Thymus (tissue), 11 donors: ENCODE results near the gene DKK1. TPM values are rescaled to one million over a fixed set of nuclear protein-coding genes. Genes with fewer than 3 reads are reported as not detected.

ENCODE experiments used
- DNase-seq, 9 donors: peaks; one replicate each; pipeline ENCODE4 v3.0.0-alpha.2; 2013; ENCODE audit warnings: low spot score in 9 of 9, low read depth in 6 of 9, missing footprints in 1 of 9
- H3K27ac ChIP-seq, 2 donors: one replicate each; pipeline ENCODE4 v1.5.1; 2013; ENCODE audit warnings: control low read depth in 1 of 2, low read depth in 1 of 2, low read length in 1 of 2, mild to moderate bottlenecking in 1 of 2, moderate library complexity in 1 of 2
- H3K27me3 ChIP-seq, 2 donors: one replicate each; pipeline ENCODE4 v1.5.1; 2013; ENCODE audit warnings: low read length in 1 of 2; ENCODE audit not compliant: control insufficient read depth in 2 of 2, insufficient read depth in 1 of 2
- H3K36me3 ChIP-seq, 2 donors: one replicate each; pipeline ENCODE4 v1.5.1; 2013; ENCODE audit warnings: low read length in 1 of 2, mild to moderate bottlenecking in 1 of 2, moderate library complexity in 1 of 2; ENCODE audit not compliant: control insufficient read depth in 2 of 2, insufficient read depth in 2 of 2
- H3K4me1 ChIP-seq, 2 donors: one replicate each; pipeline ENCODE4 v1.5.1; 2013; ENCODE audit warnings: low read length in 2 of 2; ENCODE audit not compliant: control insufficient read depth in 2 of 2, insufficient read depth in 2 of 2
- H3K4me3 ChIP-seq, 2 donors: one replicate each; pipeline ENCODE4 v1.5.1; 2013; ENCODE audit warnings: low read length in 2 of 2, control low read depth in 1 of 2, mild to moderate bottlenecking in 1 of 2
- H3K9me3 ChIP-seq, 2 donors: one replicate each; pipeline ENCODE4 v1.5.1; 2013; ENCODE audit warnings: low read length in 1 of 2, mild to moderate bottlenecking in 1 of 2; ENCODE audit not compliant: control insufficient read depth in 2 of 2, insufficient read depth in 1 of 2
- WGBS: extraction: QIAGEN DNeasy Blood & Tissue Kit; methylation state at CpG from one replicate; pipeline ENCODE4 v1.1.7; 2013; 5-methylcytosine and 5-hydroxymethylcytosine counted together
- polyA plus RNA-seq: library from polyadenylated mRNA; stranded (reverse); fragments of 200-250 nt; gene quantifications from one replicate; pipeline ENCODE4 v1.2.3, GENCODE V29; 2013
- total RNA-seq: library from RNA; stranded (reverse); fragments of 120-200 nt; gene quantifications from one replicate; pipeline ENCODE4 v1.2.4, GENCODE V29; 2013
- donor health status: healthy.

DKK1 gene
- total and polyA plus RNA-seq, 2 donors, result 0.24 to 1.5 TPM

DNA sequence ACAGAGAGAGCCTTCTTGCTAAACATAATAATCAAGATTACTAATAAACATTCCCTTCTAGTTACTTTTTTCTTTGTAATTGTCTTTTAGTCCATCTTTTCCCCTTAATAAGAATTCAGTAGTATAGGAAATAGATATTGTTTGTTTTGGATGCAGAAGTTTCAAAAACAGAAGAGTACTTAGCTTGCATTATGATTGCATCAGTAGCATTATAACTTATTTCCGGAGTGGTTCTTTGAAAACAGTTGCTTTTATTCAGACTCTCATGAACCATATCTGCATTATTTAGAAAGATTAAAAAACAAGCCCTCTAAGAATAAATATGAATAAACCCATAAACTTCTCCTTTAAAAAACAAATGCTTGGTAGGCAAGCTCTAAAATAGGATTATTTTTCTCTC, 34.0 kb upstream of the DKK1 start:
- Histone ChIP-seq H3K27me3 (no peaks in the 10 kb centered on the region), H3K36me3 (no peaks in the 10 kb centered on the region), H3K9me3 (no peaks in the 10 kb centered on the region), H3K4me3 (no peak overlapping the region), H3K27ac (no peak overlapping the region), H3K4me1 (no peaks in the 10 kb centered on the region)
- WGBS, result 95% methylated on average over 1 of the region's 1 CpG
- DNase-seq, result no peak

DNA sequence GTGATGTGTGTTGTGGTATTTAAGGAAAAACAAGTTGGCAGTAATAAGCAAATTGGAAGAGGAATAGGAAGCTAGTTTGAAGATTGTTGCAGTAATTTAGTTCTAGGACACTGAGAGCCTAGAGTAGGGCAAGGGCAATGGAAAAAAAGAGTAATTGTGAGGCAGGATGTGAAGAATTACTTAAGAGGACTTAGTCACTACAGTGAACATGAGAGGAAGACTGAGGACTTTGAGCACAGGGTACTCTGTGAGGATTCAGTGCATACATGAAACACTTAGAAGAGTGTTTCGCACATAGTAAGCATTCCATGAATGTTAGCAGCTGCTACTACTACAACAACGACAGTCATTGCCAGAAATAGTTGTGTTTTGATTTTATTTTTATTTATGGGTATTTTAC, 30.9 kb upstream of the DKK1 start:
- no peak for DNase-seq
- WGBS, result 95% methylated on average over 2 of the region's 2 CpGs
- Histone ChIP-seq H3K4me3 (no peak overlapping the region), H3K27ac (no peak overlapping the region), H3K4me1 (no peaks in the 10 kb centered on the region), H3K9me3 (no peaks in the 10 kb centered on the region), H3K27me3 (no peaks in the 10 kb centered on the region), H3K36me3 (no peaks in the 10 kb centered on the region)

DNA sequence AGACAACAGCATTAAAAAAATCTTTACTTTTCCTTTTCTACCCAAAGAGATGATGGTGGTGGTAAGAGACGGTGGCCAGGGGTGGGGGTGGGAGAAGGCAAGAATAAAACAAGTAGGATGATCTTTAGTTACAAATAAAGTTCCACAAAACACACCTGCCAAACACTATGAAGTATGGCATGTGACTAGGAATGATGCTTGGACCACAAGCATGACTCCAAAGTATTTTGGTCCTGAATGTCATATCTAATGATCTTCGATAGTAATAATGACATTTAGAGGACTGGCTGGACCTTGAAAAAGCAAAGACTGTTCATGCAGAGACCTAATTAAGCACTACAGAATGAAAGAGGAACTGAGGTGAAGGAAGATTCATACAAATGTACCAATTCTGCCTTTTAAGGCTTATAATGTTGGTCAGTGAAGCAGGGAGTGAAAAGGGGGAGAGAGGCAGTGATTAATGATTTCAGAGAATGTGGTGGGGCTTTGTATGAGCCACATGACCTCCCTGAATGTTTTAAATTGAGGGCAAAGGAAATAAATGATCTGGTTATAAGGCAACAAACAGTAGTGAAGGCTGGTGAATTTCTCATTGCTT, 29.6 kb upstream of the DKK1 start:
- Histone ChIP-seq H3K36me3 (no peaks in the 10 kb centered on the region), H3K4me1 (no peaks in the 10 kb centered on the region), H3K27me3 (no peaks in the 10 kb centered on the region), H3K9me3 (no peaks in the 10 kb centered on the region), H3K27ac (no peak overlapping the region), H3K4me3 (no peak overlapping the region)
- WGBS, result 91% methylated on average over 2 of the region's 2 CpGs
- DNase-seq, result no peak

DNA sequence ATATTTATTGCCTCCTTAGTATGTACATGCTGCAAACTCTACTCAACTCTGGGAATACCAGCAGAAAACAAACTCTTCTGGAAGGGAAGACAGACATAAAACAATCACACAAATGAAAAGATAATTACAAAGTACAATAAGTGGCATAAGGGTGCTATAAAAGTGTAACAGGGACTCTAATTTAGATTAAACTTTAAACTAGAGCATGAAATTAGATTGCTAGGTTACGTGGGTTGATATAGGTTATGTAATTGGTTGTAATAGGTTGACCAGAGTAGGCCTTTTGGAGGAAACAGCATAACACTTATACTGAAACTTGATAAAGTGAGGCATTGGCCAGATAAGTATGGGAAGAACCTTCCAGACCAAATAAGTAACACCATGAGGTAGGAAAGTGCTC, 26.2 kb upstream of the DKK1 start:
- DNase-seq, result no peak
- no peaks in the 10 kb centered on the region for H3K4me1 ChIP-seq
- H3K4me3 ChIP-seq, result no peak overlapping the region
- no peaks in the 10 kb centered on the region for H3K9me3 ChIP-seq
- no peak overlapping the region for H3K27ac ChIP-seq
- no peaks in the 10 kb centered on the region for H3K27me3 ChIP-seq
- WGBS, result 99% methylated on average over 1 of the region's 1 CpG
- H3K36me3 ChIP-seq, result no peaks in the 10 kb centered on the region

DNA sequence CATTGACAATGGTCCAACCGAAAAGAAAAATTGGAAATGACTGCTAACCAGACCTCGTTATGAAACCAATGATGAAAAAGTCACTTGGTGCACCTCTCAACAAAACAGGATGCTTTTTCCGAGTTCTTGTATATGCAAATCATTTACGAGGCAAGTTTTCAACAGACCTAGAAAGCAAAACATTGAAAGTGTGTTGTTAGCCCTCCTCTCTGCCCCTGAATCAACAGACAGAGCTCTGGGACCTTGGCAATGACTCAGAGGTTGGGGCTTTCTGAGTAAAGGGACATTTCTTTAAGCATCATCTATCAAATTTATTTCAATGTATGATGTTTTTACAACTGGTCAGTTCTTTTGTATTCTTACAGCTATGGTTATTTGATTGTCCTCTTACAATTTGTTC, 16.3 kb upstream of the DKK1 start:
- no peaks in the 10 kb centered on the region for H3K4me1 ChIP-seq
- DNase-seq, result no peak
- H3K4me3 ChIP-seq, result no peak overlapping the region

DNA sequence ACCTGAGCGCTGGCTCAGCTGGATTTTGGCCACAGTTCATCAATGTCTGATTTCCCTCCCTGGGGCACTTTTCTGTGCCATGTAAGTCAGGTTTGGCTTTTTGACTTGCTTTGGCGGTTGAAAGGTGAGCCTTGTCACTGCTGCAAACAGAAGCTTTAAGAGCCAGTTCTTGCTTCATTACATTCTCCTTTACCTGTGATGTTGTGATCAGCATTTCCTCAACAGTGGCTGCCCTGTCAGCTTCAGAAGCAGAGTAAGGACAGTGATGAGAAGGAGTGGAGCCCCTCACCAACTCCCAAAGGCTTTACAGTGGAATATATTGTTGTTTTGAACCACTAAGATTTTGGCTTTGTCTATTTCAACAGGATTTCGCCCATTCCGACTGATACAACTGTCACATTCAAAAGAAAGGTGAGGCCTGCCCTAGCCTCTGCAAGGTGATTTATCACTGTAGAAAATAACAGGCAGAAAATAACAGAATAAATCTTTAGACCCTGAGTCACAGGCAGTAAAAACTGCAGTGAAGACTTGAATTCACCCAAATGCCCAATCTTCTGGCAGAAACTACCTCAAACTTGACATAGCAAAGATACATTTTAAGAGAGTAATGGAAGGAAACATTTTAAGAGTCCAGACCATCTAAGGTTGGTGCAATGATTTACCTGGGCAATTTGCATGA, 13.3 kb upstream of the DKK1 start:
- WGBS, result 93% methylated on average over 4 of the region's 4 CpGs
- DNase-seq, result no peak
- H3K9me3 ChIP-seq, result no peaks in the 10 kb centered on the region

More for the DNA sequence above, 16.3 kb upstream of the DKK1 start:
- H3K9me3 ChIP-seq, result no peaks in the 10 kb centered on the region
- WGBS, result 95% methylated on average over 4 of the region's 4 CpGs
- no peak overlapping the region for H3K27ac ChIP-seq
- no peaks in the 10 kb centered on the region for H3K27me3 ChIP-seq
- H3K36me3 ChIP-seq, result no peaks in the 10 kb centered on the region

DNA sequence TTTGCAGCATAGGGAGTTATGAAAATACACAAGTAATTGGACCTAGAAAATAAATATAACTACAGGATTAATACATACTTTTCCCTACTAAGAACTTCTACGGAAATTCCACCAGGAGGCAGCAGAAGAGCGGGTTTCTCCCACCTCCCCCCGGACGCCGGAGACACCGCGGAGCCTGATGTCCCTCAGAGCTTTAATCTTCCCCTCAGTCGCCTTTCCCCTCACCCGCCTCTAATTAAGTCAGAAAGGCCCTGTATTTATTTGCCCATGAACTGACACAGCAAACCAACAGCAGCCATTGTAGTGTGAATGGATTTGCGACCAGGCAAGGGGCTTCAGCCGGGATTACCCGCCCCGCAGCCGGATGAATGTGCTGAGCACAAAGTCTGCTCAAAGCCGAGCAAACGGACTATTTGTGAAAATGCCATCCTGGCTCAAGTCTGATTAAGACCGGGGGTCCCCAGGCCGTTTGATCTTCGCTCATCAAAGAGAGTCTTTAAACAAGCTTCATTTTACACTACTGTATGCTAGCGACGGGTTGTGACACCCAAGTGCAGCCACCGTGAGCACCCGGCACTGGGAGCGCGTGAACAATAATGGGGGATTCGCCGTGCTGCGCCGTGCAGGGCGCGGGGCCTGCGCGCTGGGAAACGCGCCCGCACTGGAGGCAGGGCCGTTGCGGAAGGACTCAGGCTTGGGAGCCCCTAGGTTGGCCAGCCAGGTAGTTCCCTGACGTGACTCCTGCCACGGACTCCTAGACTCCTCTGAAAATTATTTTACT, 5.6 kb upstream of the DKK1 start:
- peak in 8 of 9 donors; percentile 21 to 74 (median 57) for DNase-seq
- Histone ChIP-seq H3K27ac (no peak overlapping the region), H3K9me3 (no peaks in the 10 kb centered on the region), H3K27me3 (peaks cover 19 to 40% of the 10 kb centered on the region in 2 donors), H3K36me3 (no peaks in the 10 kb centered on the region), H3K4me3 (peak overlapping the region; percentile 51 to 62), H3K4me1 (peaks cover 2 to 10% of the 10 kb centered on the region in 2 donors)
- WGBS, result 3% methylated on average over 40 of the region's 40 CpGs

More for the DNA sequence above, 13.3 kb upstream of the DKK1 start:
- H3K4me3 ChIP-seq, result no peak overlapping the region
- H3K36me3 ChIP-seq, result no peaks in the 10 kb centered on the region
- no peaks in the 10 kb centered on the region for H3K27me3 ChIP-seq
- no peak overlapping the region for H3K27ac ChIP-seq
- no peaks in the 10 kb centered on the region for H3K4me1 ChIP-seq

DNA sequence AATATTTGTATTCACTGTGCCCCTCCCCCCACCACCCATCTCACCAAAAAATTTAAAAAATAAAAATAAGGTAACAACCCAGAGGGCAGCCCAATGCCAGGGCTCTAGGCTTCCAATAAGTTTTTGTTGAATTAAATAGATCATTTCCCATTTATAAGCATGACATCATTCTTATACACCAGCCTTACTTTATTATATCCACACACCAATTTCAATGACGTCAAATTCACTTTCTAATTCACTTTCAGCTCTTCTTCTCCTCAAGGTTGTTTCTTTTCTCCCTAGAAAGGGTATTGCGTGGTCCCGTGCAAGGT, 1.2 kb upstream of the DKK1 start:
- Histone ChIP-seq H3K4me1 (peaks cover 2 to 25% of the 10 kb centered on the region in 2 donors), H3K27ac (no peak overlapping the region), H3K4me3 (no peak overlapping the region), H3K9me3 (no peaks in the 10 kb centered on the region), H3K36me3 (no peaks in the 10 kb centered on the region), H3K27me3 (peaks cover 42 to 72% of the 10 kb centered on the region in 2 donors)
- WGBS, result 1% methylated on average over 3 of the region's 3 CpGs
- DNase-seq, result peak in 1 of 9 donors; percentile 8

DNA sequence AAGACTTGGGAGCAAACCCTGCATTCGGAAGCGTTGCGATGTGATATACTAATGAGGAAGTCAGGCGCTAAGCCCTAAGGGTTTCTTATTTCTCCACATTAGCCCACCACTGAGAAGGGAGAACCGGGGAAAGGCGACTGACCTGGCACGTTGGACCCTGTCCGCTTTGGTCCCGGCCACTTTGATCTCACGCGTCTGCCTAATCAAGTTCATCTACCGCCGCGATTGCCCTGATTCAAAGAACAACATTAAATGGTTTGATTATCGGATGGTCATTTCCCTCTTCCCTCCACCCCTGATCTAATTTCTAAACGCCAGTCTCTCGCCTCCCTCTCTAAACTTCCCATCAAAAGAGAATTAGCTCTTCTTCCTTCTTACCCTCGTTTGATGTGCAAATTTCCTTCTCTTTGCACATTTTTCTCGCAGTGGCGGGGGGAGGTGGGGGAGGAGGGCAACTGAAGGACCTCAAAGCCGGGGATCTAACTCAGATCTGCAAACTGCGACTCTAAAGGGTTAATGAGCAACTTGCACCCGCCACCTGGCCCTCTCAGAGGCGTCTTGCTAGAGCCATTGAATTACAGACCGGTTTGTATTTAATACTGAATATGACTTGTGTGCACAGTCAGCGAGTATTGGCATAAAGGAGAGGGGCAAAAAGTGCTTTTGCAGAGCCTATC, 687 bp upstream of the DKK1 start:
- Histone ChIP-seq H3K4me1 (peaks cover 2 to 24% of the 10 kb centered on the region in 2 donors), H3K9me3 (no peaks in the 10 kb centered on the region), H3K4me3 (peak overlapping the region; percentile 46), H3K27me3 (peaks cover 42 to 70% of the 10 kb centered on the region in 2 donors), H3K36me3 (no peaks in the 10 kb centered on the region), H3K27ac (no peak overlapping the region)
- peak in 2 of 9 donors; percentile 4 to 33 for DNase-seq
- 1% methylated on average over 26 of the region's 26 CpGs for WGBS
